IPS-20b (cell line): Measurements from ENCODE around the gene P2RX7.

ENCODE experiments used
- H3K27ac ChIP-seq: one replicate; pipeline ENCODE4 v1.5.1; 2013; ENCODE audit warnings: low read length
- H3K27me3 ChIP-seq: 2 replicates; pipeline ENCODE4 v1.6.1; 2013; ENCODE audit warnings: mild to moderate bottlenecking, low read length, inconsistent platforms; ENCODE audit not compliant: insufficient read depth
- H3K36me3 ChIP-seq: 2 replicates; pipeline ENCODE4 v1.6.1; 2013; ENCODE audit warnings: low read depth, mild to moderate bottlenecking, inconsistent platforms, low read length, moderate library complexity; ENCODE audit not compliant: insufficient read depth
- H3K4me1 ChIP-seq: 2 replicates; pipeline ENCODE4 v1.6.1; 2013; ENCODE audit warnings: mild to moderate bottlenecking, control low read depth, inconsistent platforms, low read length, moderate library complexity; ENCODE audit not compliant: insufficient read depth
- H3K4me3 ChIP-seq: 2 replicates; pipeline ENCODE4 v1.5.1; 2013; ENCODE audit warnings: mild to moderate bottlenecking, low read length, inconsistent platforms
- H3K9ac ChIP-seq: 2 replicates; pipeline ENCODE4 v1.6.1; 2013; ENCODE audit warnings: low read depth, mild to moderate bottlenecking, inconsistent platforms, low read length, moderate library complexity
- H3K9me3 ChIP-seq: 2 replicates; pipeline ENCODE4 v1.6.1; 2013; ENCODE audit warnings: mild to moderate bottlenecking, low read depth, low read length, inconsistent platforms; ENCODE audit not compliant: insufficient read depth

P2RX7 gene

DNA sequence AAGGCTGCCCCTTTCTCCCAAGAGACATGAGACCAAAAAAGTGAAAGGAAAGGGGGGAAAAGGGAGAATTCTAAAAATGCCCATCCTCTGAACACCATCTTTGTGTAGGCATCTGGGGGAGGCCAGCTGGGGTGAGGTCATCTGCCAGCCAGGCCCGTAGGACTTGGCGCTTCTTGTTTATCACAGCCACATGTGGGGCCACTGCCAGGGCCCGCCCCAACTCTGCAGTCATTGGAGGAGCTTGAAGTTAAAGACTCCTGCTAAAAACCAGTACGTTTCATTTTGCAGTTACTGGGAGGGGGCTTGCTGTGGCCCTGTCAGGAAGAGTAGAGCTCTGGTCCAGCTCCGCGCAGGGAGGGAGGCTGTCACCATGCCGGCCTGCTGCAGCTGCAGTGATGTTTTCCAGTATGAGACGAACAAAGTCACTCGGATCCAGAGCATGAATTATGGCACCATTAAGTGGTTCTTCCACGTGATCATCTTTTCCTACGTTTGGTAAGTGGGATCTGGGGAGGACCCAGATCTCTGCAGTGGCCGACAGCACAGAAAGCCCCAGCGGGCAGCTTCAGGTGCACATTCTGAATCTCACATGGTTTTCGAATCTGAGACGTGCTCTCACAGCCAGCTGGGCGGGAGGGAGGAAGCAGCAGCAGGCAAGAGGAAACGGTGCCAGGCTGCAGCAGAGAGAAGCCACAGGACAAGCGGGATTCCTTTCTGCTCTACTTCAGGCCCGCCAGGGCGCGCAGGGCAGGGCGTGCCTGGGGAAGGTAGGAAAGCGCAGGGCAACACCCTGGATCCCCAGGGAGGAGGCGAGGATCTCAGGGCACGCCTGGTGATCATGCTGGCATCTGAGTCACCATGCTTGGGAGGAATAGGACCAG, at the start of gene P2RX7:
TSS of gene P2RX7 (plus strand) at position 276 of the 881 bp plus-strand sequence. CDS start at position 371, 95 bp downstream.
- peak within 1 kb of the TSS; percentile 18; the same call in 1 of the 2 replicates for H3K9ac ChIP-seq
- peak within 1 kb of the TSS; percentile 73 for H3K4me3 ChIP-seq
- H3K27ac ChIP-seq, result no peak within 1 kb of the TSS
- no peaks in the 10 kb centered on the region for H3K4me1 ChIP-seq
- H3K27me3 ChIP-seq, result no peaks in the 10 kb centered on the region
- no peaks in the 10 kb centered on the region for H3K9me3 ChIP-seq
- no peaks in the 10 kb centered on the region for H3K36me3 ChIP-seq

DNA sequence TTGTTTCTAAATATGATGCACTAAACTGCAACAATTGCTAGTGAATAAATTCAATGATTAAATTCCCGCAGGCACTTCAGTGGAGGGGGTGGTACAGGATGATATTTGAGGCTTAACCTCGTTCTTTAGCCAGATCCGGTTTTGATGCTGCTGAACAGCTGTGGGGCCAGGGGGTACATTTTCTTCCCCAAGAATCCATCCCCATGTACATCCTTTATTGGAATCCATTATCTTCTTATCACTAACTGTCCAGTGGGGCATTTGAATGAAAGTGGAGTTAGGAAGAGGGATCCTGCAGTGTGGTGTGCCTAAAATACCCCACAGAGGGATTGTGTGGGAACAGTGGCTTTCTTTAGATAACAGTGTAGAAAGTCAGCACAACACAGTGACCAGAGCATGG, 48.4 kb upstream of the P2RX7 start:
- H3K4me1 ChIP-seq, result no peaks in the 10 kb centered on the region
- no peaks in the 10 kb centered on the region for H3K9me3 ChIP-seq
- no peaks in the 10 kb centered on the region for H3K36me3 ChIP-seq
- no peak overlapping the region for H3K27ac ChIP-seq
- no peak overlapping the region for H3K9ac ChIP-seq
- no peak overlapping the region for H3K4me3 ChIP-seq
- H3K27me3 ChIP-seq, result no peaks in the 10 kb centered on the region

DNA sequence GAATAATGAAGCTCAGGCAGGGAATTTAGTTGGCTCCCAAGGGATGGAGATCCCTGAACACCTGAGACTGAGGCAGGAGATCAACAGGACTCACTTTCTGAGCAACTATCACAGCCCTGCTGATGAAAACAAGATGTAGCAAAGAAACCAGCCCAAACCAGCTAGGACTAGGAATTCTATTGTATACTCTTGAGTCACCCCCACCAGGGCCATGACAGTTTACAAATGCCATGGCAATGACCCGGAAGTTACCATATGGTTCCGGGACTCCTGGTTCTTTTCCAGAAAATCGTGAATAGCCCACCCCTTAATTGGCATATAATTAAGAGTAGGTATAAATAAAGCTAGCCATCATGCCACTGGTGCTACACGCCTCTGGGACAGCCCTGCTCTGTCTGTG, 47.6 kb upstream of the P2RX7 start:
- no peaks in the 10 kb centered on the region for H3K9me3 ChIP-seq
- H3K4me1 ChIP-seq, result no peaks in the 10 kb centered on the region
- no peak overlapping the region for H3K27ac ChIP-seq
- H3K9ac ChIP-seq, result no peak overlapping the region
- H3K27me3 ChIP-seq, result no peaks in the 10 kb centered on the region
- no peak overlapping the region for H3K4me3 ChIP-seq
- H3K36me3 ChIP-seq, result no peaks in the 10 kb centered on the region

DNA sequence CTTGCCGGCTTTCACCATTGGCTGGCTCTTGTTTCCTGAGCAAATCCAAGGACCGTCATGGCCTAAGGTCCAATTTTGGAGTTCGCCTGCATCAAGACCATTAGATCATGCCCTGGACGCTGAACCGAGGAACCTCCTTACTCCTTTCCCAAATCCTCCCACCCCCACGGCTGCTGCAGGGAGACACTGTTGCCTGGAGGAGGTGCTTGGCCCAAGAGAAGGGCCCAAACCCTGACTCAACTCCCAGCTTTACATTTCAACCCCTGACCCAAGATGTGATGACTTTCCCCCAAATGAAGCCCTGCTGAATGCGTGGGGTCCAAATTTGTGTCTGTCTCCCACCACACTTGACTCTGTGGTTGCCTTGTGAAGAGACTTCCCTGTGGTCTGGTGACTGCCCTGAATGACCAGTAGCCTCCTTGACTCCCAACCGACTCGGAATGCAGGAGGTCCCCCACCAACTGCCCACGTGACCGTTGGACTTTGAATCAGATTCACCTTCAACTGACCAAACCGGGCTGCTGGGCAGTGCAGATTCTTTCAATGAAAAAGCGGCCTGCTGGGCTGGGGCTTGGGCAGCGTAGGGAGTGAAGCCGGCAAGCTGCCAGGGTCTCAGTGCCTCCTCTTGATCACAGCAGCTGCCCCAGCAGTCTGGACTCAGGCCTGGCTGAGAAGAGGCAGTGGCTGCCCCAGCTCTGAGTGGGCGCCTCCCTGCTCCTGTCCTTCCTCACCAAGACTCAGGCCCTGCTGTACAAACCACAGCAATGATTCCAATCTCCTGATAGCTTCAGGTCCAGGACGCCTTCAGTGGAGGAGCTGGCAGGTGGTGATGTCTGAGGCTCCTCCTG, 46.9 kb upstream of the P2RX7 start:
- no peaks in the 10 kb centered on the region for H3K27me3 ChIP-seq
- no peaks in the 10 kb centered on the region for H3K9me3 ChIP-seq
- no peak overlapping the region for H3K4me3 ChIP-seq
- H3K27ac ChIP-seq, result no peak overlapping the region
- H3K9ac ChIP-seq, result no peak overlapping the region
- H3K36me3 ChIP-seq, result no peaks in the 10 kb centered on the region
- no peaks in the 10 kb centered on the region for H3K4me1 ChIP-seq

DNA sequence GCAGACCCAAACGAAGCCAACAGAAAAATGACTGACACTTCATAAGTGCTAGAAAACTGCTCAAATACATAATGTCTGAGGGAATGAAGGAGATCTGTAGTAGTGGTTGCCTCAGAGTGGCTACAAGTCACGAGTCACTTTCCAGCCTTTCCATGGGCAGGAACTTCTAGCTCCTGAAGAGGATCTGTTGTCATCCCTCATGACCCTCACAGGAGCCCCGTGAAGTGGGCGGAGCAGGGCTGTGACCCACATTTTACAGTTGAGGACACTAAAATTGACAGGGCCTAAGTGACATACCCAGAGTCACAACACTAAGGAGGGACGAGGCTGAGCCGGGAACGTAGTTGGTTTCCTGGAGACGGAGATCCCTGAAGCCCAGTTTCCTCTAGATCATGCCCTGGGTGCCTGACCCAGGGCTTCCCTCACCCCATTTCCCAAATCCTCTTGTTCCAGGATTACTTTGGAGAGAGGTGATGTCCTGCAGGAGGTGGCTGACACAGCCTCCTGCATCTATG, 45.8 kb upstream of the P2RX7 start:
- H3K4me1 ChIP-seq, result no peaks in the 10 kb centered on the region
- no peaks in the 10 kb centered on the region for H3K36me3 ChIP-seq
- H3K27me3 ChIP-seq, result no peaks in the 10 kb centered on the region
- no peak overlapping the region for H3K4me3 ChIP-seq
- H3K9me3 ChIP-seq, result no peaks in the 10 kb centered on the region
- no peak overlapping the region for H3K27ac ChIP-seq
- H3K9ac ChIP-seq, result no peak overlapping the region

DNA sequence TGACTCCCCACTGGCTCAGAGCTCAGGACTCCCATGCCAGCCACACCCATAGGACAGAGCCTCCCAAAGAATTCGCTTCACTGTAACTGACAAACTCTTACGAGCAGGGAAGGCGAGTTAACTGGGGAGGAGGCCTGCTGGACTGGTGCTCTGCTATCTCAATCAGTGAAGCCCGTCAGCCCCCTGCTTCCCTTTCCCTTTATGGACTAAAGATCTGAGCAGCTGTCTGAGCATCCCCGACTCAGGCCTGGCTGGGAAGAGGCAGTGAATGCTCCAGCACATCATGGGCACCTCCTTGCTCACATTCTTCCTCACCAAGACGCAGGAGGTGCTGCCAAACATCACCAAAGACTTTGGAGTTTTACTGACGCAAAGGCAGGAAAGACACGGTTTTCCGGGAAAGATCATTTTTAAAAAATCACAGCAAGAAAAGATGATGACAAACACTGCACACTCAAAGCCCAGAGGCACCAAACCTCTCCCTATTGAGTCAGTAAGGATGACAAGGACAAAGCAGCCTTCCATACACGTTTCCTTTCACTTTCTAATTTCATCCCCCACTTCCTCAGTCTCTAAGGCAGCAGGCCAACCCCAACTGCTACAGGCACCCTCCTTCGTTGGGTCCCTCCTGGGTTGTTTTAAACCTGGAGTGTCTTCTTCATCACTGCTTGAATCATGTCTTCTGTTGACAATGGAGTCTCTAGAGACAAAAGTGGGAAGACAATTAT, 45.0 kb upstream of the P2RX7 start:
- Histone ChIP-seq H3K36me3 (no peaks in the 10 kb centered on the region), H3K9ac (no peak overlapping the region), H3K4me1 (no peaks in the 10 kb centered on the region), H3K9me3 (no peaks in the 10 kb centered on the region), H3K27ac (no peak overlapping the region), H3K27me3 (no peaks in the 10 kb centered on the region), H3K4me3 (no peak overlapping the region)

DNA sequence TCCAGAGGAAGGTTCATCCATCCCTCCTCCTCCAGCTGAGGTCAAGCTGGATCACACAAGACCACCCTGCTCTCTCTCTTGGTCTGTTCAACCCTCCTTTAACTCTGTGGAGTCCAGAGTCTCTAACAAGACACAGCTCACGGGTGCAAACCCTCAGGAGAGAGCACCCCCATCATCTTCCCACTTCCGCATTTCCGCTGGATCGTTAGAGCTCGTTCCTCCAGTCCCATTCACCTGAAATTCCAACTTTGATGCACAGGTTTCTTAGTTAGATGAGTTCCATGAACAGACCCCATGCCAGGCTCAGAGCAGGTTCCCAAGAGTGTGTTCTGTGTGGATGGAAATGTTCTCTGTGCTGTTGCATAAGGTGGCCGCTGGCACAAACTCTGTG, 44.5 kb upstream of the P2RX7 start:
- no peak overlapping the region for H3K9ac ChIP-seq

DNA sequence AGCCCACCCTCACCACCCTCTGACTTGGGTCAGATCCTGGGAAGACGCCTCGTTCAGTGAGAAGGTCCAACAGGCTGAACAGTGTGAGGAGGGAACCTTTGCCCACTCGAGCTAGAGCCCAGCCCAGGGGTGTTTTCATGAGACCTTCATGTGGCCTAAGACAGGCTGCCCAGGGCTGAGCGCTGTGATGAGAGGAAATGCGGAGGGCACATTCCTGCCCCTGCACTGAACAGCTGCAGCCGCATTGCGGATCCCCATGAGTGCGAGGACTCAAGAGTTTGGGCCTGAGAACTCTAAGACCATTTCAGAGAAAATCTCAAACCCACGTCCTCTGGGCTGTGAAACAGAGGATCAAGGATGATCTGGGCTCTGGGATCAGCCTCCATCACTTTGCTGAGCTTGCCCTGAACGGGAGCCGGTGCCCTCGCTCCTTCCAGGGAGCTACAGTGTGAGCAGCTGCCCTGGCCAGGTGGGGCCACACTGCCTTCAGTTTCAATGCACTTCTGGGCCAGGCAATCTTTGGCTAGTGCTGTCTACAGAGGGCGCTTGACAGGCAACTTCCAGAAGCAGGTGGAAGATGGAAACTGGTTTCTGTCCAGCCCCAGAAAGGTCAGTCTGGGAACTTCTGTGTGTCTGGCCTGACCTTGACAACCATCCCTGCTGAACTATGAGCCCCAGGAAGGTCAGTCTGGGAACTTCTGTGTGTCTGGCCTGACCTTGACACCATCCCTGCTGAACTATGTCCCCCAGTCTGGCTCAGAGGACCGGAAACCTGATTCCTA, 43.5 kb upstream of the P2RX7 start:
- peaks cover 4% of the 10 kb centered on the region for H3K27me3 ChIP-seq
- H3K4me3 ChIP-seq, result no peak overlapping the region
- H3K9me3 ChIP-seq, result no peaks in the 10 kb centered on the region
- no peaks in the 10 kb centered on the region for H3K4me1 ChIP-seq
- H3K27ac ChIP-seq, result no peak overlapping the region
- H3K9ac ChIP-seq, result no peak overlapping the region
- no peaks in the 10 kb centered on the region for H3K36me3 ChIP-seq

More for the DNA sequence above, 44.5 kb upstream of the P2RX7 start:
- no peaks in the 10 kb centered on the region for H3K36me3 ChIP-seq
- H3K27me3 ChIP-seq, result no peaks in the 10 kb centered on the region
- H3K4me3 ChIP-seq, result no peak overlapping the region
- H3K9me3 ChIP-seq, result no peaks in the 10 kb centered on the region
- no peaks in the 10 kb centered on the region for H3K4me1 ChIP-seq
- H3K27ac ChIP-seq, result no peak overlapping the region

DNA sequence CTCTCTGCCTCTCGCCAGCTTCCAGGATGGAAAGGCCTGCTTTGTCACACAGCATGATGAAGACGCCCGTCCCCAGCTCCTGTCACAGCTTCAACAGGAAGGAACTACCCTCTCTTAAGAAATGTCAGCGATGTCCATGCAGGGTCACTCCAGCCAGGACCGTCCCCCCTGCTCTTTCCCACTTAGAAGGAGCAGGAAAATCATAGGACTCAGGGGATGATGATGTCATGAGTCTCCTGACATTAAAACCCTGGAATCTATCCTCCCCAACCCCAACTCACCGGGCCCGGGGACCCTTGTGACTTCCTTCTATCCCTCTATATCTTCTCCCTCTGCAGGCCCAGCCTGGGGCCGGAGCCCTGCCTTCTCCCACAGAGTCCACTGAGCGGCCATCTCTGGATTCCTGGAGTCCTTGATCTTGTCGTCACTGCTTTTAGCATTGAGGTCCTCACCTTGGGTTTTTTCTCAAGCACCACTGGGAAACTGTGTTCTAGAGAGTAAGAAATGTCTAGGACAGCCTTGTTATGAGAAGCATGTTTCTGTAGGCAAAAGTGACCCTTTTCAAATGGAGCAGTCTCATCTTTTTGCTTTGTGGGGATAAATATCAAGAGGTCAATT, 42.8 kb upstream of the P2RX7 start:
- Histone ChIP-seq H3K4me1 (no peaks in the 10 kb centered on the region), H3K27me3 (peaks cover 8% of the 10 kb centered on the region), H3K36me3 (no peaks in the 10 kb centered on the region), H3K9me3 (no peaks in the 10 kb centered on the region), H3K27ac (no peak overlapping the region), H3K9ac (no peak overlapping the region), H3K4me3 (no peak overlapping the region)

DNA sequence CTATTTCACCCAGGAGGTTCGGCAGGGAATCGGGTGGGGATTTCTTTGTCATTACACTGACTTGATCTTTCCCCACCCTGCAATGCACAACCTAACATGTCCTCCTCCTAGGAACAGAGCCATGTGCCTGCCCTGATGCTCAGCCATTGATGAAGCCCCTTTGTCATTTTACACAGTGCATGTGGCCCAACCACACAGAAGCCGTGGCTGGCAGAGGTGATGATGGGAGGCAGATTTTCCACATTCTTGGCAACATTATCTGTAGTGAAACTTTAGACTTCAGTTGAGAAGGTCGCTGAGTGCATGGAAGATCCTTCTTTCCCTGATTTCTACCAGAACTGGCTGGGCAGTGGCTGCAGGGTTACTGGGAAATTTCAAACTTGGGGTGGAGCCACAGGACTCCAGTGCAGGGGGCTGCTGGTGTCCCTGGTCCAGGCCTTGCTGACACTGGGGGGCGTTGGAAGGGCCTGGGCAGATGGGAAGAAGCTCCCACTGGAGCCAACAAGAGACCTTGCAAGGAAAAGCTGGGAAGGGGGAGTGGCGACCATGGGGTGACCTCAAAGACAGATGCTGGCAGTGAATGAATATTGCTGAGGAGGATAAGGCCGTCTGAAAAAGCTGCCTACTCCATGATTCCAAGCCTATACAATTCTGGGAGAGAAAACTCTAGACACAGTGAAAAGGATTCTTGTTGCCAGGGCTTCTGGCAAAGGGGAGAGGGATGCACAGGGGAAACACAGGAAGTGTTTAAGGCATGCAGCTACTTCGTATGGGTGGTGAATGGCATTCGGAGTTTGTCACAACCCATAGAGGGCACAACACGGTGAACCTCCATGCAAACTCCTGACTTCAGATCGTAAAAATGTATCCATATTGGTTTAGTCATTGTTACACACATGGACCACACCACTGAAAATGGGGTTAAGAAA, 41.8 kb upstream of the P2RX7 start:
- Histone ChIP-seq H3K4me1 (no peaks in the 10 kb centered on the region), H3K36me3 (no peaks in the 10 kb centered on the region), H3K27me3 (peaks cover 17% of the 10 kb centered on the region), H3K9me3 (no peaks in the 10 kb centered on the region), H3K4me3 (no peak overlapping the region), H3K27ac (no peak overlapping the region), H3K9ac (no peak overlapping the region)
